SK-N-MC (cell line): ENCODE measurements around the gene TFEB.

Experiments
- EZH2 ChIP-seq: fragments of 200-600 bp; sonication (generic); IDR thresholded peaks from one replicate; pipeline ENCODE4 v1.6.1; 2017; ENCODE audit warnings: antibody characterized with exemption
- POLR2AphosphoS5 ChIP-seq: IDR thresholded peaks from 2 replicates; pipeline ENCODE4 v1.6.1; 2012; ENCODE audit warnings: mild to moderate bottlenecking, low read depth, low read length, borderline replicate concordance

DNA sequence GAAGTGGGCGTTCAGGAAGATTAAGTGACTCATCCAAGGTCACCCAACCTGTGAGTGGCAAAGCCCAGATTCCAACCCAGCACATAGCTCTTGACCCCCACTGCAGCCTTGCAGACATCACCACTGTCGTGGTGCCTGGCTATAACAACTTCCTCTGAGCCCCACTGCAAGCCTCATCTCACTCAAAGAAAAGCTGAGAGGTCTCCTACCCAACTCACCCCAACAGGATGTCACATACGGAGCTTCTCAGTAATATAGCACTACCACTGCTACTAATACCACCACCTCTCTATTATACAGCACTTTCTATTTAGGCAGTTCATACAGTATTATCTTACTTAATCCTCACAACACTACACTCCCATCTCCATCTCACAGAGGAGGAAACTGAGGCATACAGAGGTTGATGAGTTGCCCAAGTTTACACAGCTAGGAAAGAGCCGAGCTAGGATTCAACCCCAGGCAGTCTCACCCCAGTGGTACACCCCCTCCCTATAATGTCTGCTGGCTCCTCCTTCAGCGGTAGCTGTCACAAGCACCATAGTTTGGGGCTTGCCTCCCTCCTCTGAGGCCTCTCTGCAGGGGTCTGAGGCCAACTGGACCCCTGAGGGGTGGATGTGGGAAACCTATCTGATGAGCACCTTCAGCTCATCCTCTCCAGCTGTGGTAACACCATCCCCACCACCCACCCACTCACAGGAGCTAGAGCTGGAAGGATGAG, 19.5 kb downstream of the TFEB start:
- no peak for TF ChIP-seq POLR2AphosphoS5
- TF ChIP-seq EZH2 = no peak
